KMS-11 (cell line): ENCODE measurements around the gene SAMHD1.

Source experiments
- H2AFZ ChIP-seq: fragments of 200-600 bp; sonication (generic); 2 replicates; pipeline ENCODE4 v1.6.1; 2016; ENCODE audit warnings: antibody characterized with exemption, mixed run types, low read depth
- H3K27ac ChIP-seq: fragments of 200-600 bp; sonication (generic); 2 replicates; pipeline ENCODE4 v1.6.1; 2016; ENCODE audit warnings: mild to moderate bottlenecking, mixed run types
- H3K27me3 ChIP-seq: fragments of 200-600 bp; sonication (generic); 2 replicates; pipeline ENCODE4 v1.6.1; 2017; ENCODE audit warnings: mild to moderate bottlenecking, low read depth, mixed run types, moderate library complexity; ENCODE audit not compliant: insufficient read depth
- H3K36me3 ChIP-seq: fragments of 200-600 bp; sonication (generic); 2 replicates; pipeline ENCODE4 v1.6.1; 2017; ENCODE audit warnings: mild to moderate bottlenecking, mixed run types; ENCODE audit not compliant: insufficient read depth
- H3K4me1 ChIP-seq: fragments of 200-600 bp; sonication (generic); 2 replicates; pipeline ENCODE4 v1.6.1; 2016; ENCODE audit warnings: mild to moderate bottlenecking, low read depth, mixed run types; ENCODE audit not compliant: poor library complexity, severe bottlenecking
- H3K4me2 ChIP-seq: fragments of 200-600 bp; sonication (generic); 2 replicates; pipeline ENCODE4 v1.7.0; 2016; ENCODE audit warnings: mild to moderate bottlenecking, mixed run types
- H3K4me3 ChIP-seq: fragments of 200-600 bp; sonication (generic); IDR thresholded peaks from 2 replicates; pipeline ENCODE4 v1.6.1; 2017; ENCODE audit warnings: low read depth, low read length, mixed read lengths; ENCODE audit not compliant: insufficient read depth
- H3K79me2 ChIP-seq: fragments of 200-600 bp; sonication (generic); 2 replicates; pipeline ENCODE4 v1.6.1; 2016; ENCODE audit warnings: low read depth, mixed run types; ENCODE audit not compliant: insufficient read depth
- H3K9ac ChIP-seq: fragments of 200-600 bp; sonication (generic); 2 replicates; pipeline ENCODE4 v1.6.1; 2016; ENCODE audit warnings: mild to moderate bottlenecking, mixed run types
- H4K20me1 ChIP-seq: fragments of 200-600 bp; sonication (generic); 2 replicates; pipeline ENCODE4 v1.6.1; 2016; ENCODE audit warnings: mild to moderate bottlenecking, mixed run types; ENCODE audit not compliant: insufficient read depth
- TF ChIP-seq, protein P1 (sequence below): fragments of 200-600 bp; sonication (generic); conservative IDR thresholded peaks from 2 replicates; pipeline ENCODE4 v1.6.1; 2017; ENCODE audit warnings: low read depth, mild to moderate bottlenecking, antibody characterized with exemption, low read length, moderate library complexity, mixed read lengths

SAMHD1 gene

DNA sequence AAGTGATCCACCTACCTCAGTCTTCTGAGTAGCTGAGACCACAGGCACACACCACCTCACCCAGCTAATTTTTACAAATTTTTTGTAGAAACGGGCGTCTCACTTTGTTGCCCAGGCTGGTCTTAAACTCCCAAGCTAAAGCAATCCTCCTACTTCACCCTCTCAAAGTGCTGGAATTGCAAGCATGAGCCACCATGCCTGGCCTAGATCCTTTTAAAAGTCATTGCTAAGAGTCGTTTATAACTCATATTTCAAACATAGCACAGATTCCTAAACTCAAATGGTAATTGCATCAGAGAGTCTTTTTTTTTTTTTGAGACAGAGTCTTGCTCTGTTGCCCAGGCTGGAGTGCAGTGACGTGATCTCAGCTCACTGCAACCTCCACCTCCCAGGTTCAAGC lies 7.7 kb upstream of the SAMHD1 start:
- TF ChIP-seq, protein P1, sequence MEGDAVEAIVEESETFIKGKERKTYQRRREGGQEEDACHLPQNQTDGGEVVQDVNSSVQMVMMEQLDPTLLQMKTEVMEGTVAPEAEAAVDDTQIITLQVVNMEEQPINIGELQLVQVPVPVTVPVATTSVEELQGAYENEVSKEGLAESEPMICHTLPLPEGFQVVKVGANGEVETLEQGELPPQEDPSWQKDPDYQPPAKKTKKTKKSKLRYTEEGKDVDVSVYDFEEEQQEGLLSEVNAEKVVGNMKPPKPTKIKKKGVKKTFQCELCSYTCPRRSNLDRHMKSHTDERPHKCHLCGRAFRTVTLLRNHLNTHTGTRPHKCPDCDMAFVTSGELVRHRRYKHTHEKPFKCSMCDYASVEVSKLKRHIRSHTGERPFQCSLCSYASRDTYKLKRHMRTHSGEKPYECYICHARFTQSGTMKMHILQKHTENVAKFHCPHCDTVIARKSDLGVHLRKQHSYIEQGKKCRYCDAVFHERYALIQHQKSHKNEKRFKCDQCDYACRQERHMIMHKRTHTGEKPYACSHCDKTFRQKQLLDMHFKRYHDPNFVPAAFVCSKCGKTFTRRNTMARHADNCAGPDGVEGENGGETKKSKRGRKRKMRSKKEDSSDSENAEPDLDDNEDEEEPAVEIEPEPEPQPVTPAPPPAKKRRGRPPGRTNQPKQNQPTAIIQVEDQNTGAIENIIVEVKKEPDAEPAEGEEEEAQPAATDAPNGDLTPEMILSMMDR: no peak
- no peaks in the 10 kb centered on the region for H4K20me1 ChIP-seq
- no peak overlapping the region for H3K4me3 ChIP-seq
- H3K27ac ChIP-seq: no peak overlapping the region
- no peaks in the 10 kb centered on the region for H3K27me3 ChIP-seq
- H3K4me1 ChIP-seq: peaks cover 16% of the 10 kb centered on the region
- no peak overlapping the region for H3K9ac ChIP-seq
- H2AFZ ChIP-seq: no peak overlapping the region
- no peaks in the 10 kb centered on the region for H3K79me2 ChIP-seq
- no peak overlapping the region for H3K4me2 ChIP-seq
- no peaks in the 10 kb centered on the region for H3K36me3 ChIP-seq

DNA sequence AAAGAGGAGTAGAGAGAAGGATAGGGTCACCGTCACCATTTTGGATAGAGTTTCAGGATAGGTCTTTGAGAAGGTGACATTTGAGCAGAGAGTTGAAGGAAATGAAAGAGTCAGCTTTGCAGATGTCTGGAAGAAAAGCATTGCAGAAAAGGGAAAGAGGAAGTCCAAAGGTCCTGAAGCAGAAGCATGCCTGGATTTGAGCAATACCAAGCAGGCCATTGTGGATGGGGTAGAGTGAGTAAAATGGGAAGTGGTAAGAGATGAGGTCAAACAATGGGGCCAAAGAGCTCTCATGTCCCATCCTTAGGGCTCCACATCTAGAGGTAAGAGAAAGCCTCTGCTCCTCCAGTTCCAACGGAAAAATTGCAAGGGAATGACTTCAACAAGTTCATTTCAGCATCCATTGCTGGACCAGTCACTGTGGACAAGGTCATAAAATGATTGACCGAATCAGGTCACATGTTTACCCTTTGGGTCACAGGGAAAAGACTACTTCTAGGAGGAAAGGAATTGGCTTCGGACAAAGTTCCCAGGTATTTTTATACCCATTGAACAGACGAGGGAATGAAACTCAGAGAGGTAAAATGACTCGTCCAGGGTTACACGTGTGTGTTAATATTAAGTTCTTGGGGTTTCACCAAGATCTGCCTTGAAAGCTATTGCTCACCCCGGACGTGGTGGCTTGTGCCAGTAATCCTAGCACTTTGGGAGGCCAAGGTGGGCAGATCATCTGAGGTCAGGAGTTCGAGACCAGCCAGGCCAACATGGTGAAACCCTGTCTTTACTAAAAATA lies 6.6 kb upstream of the SAMHD1 start:
- Histone ChIP-seq H3K36me3 (no peaks in the 10 kb centered on the region), H3K9ac (no peak overlapping the region), H3K4me1 (peaks cover 18% of the 10 kb centered on the region), H3K79me2 (no peaks in the 10 kb centered on the region), H3K4me2 (no peak overlapping the region), H3K27ac (no peak overlapping the region), H3K27me3 (no peaks in the 10 kb centered on the region), H3K4me3 (no peak overlapping the region), H2AFZ (no peak overlapping the region), H4K20me1 (no peaks in the 10 kb centered on the region)
- TF ChIP-seq, protein P1: no peak

DNA sequence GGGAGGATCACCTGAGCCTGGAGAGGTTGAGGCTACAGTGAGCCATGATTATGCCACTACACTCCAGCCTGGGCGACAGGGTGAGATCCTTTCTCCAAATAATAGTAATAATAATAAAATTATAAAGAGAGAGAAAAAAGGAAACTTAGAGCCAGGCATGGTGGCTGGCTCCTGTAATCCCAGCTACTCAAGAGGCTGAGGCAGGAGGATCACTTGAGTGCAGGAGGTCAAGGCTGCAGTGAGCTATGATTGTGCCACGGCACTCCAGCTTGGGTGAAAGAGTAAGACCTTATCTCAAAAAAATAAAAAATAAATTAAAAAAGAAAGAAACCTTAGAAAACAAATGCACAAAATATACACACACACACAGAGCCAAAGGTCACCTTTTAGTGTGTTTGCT lies 5.2 kb upstream of the SAMHD1 start:
- TF ChIP-seq, protein P1: no peak
- peaks cover 24% of the 10 kb centered on the region for H3K4me1 ChIP-seq

DNA sequence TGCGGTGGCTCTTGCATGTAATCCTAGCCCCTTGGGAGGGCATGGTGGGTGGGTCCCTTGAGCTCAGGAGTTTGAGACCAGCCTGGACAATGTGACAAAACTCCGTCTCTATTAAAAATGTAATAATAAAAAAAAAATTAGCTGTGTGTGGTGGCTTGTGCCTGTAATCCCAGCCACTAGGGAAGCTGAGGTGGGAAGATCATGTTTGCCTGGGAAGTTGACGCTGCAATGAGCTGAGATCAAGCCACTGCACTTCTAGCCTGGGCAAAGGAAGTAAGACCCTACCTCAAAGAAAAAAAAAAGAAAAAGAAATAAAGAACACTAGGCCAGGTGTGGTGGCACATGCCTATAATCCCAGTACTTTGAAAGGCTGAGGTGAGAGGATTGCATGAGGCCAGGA lies 4.5 kb upstream of the SAMHD1 start:
- Histone ChIP-seq H3K4me1 (peaks cover 24% of the 10 kb centered on the region), H3K4me3 (no peak overlapping the region), H3K36me3 (no peaks in the 10 kb centered on the region), H4K20me1 (no peaks in the 10 kb centered on the region), H3K9ac (no peak overlapping the region), H3K27ac (no peak overlapping the region), H3K27me3 (no peaks in the 10 kb centered on the region), H3K79me2 (peaks cover 4% of the 10 kb centered on the region; the same call in 1 of the 2 replicates), H3K4me2 (no peak overlapping the region), H2AFZ (no peak overlapping the region)
- TF ChIP-seq, protein P1: no peak

More for the DNA sequence above, 5.2 kb upstream of the SAMHD1 start:
- Histone ChIP-seq H3K27ac (no peak overlapping the region), H3K9ac (no peak overlapping the region), H2AFZ (no peak overlapping the region), H3K27me3 (no peaks in the 10 kb centered on the region), H3K36me3 (no peaks in the 10 kb centered on the region), H3K79me2 (no peaks in the 10 kb centered on the region), H4K20me1 (no peaks in the 10 kb centered on the region), H3K4me3 (no peak overlapping the region), H3K4me2 (no peak overlapping the region)
